Stomach (tissue), 9 donors: ENCODE results near the gene FBXL5. TPM values are rescaled to one million over a fixed set of nuclear protein-coding genes. Genes with fewer than 3 reads are reported as not detected.

ENCODE experiments used
- DNase-seq, 2 donors: peaks; one replicate each; pipeline versions ENCODE4 v3.0.0 to v3.0.0-alpha.2; 2013 to 2019
- H3K27ac ChIP-seq, 5 donors: fragments of 200-600 bp in 4 of 5; sonication (generic) in 4 of 5; one replicate each; pipeline ENCODE4 v1.5.1; 2013 to 2019; ENCODE audit warnings: mild to moderate bottlenecking in 1 of 5, moderate library complexity in 1 of 5
- H3K27me3 ChIP-seq, 3 donors: fragments of 200-600 bp; sonication (generic); one replicate each; pipeline ENCODE4 v1.5.1; 2017 to 2019; ENCODE audit warnings: mixed run types in 1 of 3
- H3K36me3 ChIP-seq, 4 donors: fragments of 200-600 bp; sonication (generic); 1 replicate in 3 of 4; 2 replicates in 1 of 4; pipeline ENCODE4 v1.5.1; 2016 to 2019
- H3K4me1 ChIP-seq, 4 donors: fragments of 200-600 bp; sonication (generic); one replicate each; pipeline ENCODE4 v1.5.1; 2016 to 2019
- H3K4me3 ChIP-seq, 4 donors: fragments of 200-600 bp; sonication (generic) in 3 of 4; one replicate each; pipeline ENCODE4 v1.5.1; 2016 to 2019; ENCODE audit warnings: mild to moderate bottlenecking in 1 of 4
- H3K9me3 ChIP-seq, 4 donors: fragments of 200-600 bp; sonication (generic); one replicate each; pipeline ENCODE4 v1.5.1; 2016 to 2019
- EP300 ChIP-seq: sonication (generic); formaldehyde crosslinking; IDR thresholded peaks from one replicate; pipeline ENCODE4 v1.6.1; 2017; ENCODE audit warnings: antibody characterized with exemption
- POLR2A ChIP-seq, 4 donors: fragments of 450-650 bp; IDR thresholded peaks; one replicate each; pipeline ENCODE4 v1.6.1; 2016; ENCODE audit warnings: antibody characterized with exemption in 4 of 4, control low read depth in 2 of 4, mild to moderate bottlenecking in 1 of 4, moderate library complexity in 1 of 4
- POLR2AphosphoS5 ChIP-seq, 3 donors: sonication (generic); formaldehyde crosslinking; IDR thresholded peaks; one replicate each; pipeline ENCODE4 v1.6.1; 2016; ENCODE audit warnings: antibody characterized with exemption in 3 of 3
- WGBS, 5 donors: extraction: QIAGEN DNeasy Blood & Tissue Kit in 3 of 5; methylation state at CpG; one replicate each; pipeline versions ENCODE4 v1.1.5 to v1.1.7; 2013 to 2018; 5-methylcytosine and 5-hydroxymethylcytosine counted together
- intact Hi-C: fragments of 100-400 bp; cut with DNase I; formaldehyde crosslinking; loops from one replicate; pipeline ENCODE4 v1.15.1; 2023; ENCODE audit warnings: low total_unique reads
- polyA plus RNA-seq, 3 donors: library from polyadenylated mRNA; stranded (reverse); fragments of 200-250 nt; gene quantifications; one replicate each; pipeline ENCODE4 v1.2.3, GENCODE V29; 2013
- total RNA-seq, 5 donors: library from RNA; depleted of rRNA; stranded (reverse); fragments of >200 nt; gene quantifications; one replicate each; pipeline versions ENCODE4 v1.1.0 to v1.2.3, GENCODE V29; 2014 to 2016
- TF ChIP-seq, protein P1 (sequence below), 7 experiments: fragments of 450-650 bp in 4 of 7; fragments of 200-600 bp in 3 of 7; sonication (generic) in 3 of 7; IDR thresholded peaks; one replicate each; pipeline ENCODE4 v1.5.1; 2016 to 2019; ENCODE audit warnings: antibody characterized with exemption in 7 of 7, control low read depth in 2 of 7, mild to moderate bottlenecking in 1 of 7
- donor health status: healthy with polysubstance abuse.
- donor health status: Bipolar disorder and iron deficiency.
- donor health status: healthy.

Gene FBXL5
- total and polyA plus RNA-seq, 8 donors: 15.6 to 196 (median 76.9) TPM

DNA sequence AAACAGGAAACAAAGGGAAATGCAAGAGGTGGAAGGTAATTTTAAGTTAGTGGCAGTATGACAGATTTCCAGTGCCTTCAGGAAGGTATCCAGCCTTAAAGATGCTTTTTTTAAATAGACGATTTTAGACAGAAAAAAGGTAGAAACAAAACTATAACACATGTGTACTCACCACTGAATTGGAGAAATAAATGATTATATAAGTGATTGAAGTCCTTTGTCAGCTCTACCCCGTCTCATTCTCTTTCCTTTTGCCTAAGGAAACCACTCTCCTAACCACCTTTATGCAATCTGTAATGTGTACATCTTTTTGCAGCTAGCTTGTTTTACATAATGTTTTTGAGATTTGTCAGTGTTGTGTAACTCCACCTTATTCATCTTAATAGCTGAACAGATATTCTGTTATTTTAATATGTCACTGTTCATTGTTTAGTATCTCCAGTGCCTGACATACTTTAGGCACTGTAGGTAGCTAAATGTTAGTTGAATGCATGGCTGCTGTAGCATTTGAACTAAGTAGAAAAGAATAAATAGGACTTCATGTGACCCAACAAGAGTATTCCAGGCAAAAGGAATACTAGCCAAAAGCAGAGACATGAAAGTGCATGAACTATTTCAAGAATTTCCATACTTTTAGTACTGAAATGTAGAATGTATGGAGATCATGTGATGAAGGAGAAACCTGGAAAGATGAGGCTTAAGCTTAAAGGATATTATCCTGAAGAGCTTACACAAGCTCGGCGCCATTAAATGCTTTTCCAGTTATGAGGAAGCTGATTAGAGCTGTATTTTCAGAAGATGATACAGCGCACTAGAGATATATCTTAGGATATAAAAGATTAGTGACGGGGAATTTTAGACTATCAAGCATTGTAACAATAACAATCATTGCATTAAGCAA, 27.3 kb upstream of the FBXL5 start:
- Histone ChIP-seq H3K4me3 (peak overlapping the region; percentile 64 to 78 (median 70)), H3K27ac (peak overlapping the region in 4 of 5 donors; percentile 89 to 96 (median 93)), H3K27me3 (no peaks in the 10 kb centered on the region), H3K9me3 (no peaks in the 10 kb centered on the region), H3K4me1 (peaks cover 0 to 62% (median 28%) of the 10 kb centered on the region in 4 donors), H3K36me3 (peaks cover 7 to 18% (median 15%) of the 10 kb centered on the region in 4 donors)
- intact Hi-C loops: no loop called here
- no peak for DNase-seq
- 26 to 47% (median 39%) methylated on average over 6 of the region's 6 CpGs for WGBS, 5 donors
- TF ChIP-seq, protein P1, sequence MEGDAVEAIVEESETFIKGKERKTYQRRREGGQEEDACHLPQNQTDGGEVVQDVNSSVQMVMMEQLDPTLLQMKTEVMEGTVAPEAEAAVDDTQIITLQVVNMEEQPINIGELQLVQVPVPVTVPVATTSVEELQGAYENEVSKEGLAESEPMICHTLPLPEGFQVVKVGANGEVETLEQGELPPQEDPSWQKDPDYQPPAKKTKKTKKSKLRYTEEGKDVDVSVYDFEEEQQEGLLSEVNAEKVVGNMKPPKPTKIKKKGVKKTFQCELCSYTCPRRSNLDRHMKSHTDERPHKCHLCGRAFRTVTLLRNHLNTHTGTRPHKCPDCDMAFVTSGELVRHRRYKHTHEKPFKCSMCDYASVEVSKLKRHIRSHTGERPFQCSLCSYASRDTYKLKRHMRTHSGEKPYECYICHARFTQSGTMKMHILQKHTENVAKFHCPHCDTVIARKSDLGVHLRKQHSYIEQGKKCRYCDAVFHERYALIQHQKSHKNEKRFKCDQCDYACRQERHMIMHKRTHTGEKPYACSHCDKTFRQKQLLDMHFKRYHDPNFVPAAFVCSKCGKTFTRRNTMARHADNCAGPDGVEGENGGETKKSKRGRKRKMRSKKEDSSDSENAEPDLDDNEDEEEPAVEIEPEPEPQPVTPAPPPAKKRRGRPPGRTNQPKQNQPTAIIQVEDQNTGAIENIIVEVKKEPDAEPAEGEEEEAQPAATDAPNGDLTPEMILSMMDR (IDR thresholded peaks at IDR 0.05): no peak
- TF ChIP-seq POLR2A (IDR thresholded peaks at IDR 0.05): no peak
- no peak for TF ChIP-seq EP300
- no peak for TF ChIP-seq POLR2AphosphoS5 (IDR thresholded peaks at IDR 0.05)

DNA sequence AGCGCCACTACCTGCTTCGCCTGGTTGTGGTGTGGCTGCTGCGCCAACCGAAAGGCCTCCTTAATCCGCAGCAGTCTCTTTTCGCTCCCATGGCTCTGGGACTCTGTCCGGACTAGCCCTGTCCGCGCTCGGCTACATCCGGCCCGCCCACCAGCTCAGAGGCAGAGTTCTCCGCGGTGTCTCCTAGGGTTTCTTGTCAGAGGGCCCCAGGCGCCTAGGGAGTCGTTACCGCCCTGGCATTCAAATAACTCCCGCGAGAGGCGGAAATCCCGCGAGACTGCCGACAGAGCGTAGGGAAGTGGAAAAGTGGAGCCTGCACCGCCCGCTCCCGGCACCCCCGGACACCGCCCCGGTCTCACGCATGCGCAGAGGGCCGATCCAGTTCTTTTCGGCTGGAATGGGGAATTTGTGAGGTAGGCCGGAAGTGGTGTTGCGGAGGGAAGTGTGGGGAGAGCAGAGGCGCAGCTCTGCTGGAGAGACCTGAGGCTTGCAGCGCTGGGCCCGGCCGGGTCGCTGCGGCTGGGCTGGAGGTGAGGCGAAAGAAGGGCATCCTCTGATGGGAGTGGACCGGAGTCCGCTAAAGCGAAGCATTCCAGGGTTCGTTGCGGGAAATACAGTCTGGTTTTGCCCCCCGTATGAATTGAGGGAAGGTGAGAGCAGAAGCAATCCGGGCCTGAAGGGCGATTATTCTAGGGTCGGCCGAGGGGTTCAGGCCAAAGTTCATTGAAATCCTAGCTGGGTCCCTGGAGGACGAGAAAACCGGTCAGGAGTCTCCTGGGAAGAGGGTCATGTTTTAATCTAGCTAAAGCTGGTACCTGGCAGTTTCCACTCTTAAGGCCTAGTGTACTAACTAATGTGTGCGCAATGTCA, 26.4 kb upstream of the FBXL5 start, which contains the start of gene FAM200B:
TSS of gene FAM200B (plus strand) at position 456 of the 870 bp plus-strand sequence. CDS start 5,151 bp downstream, outside the sequence.
- intact Hi-C loops: no loop called here
- peak within 1 kb of the TSS; percentile 64 to 78 (median 70) for H3K4me3 ChIP-seq
- H3K4me1 ChIP-seq: peaks cover 0 to 68% (median 28%) of the 10 kb centered on the region in 4 donors
- peak within 1 kb of the TSS; percentile 87 to 96 (median 92) for H3K27ac ChIP-seq
- no peaks in the 10 kb centered on the region for H3K9me3 ChIP-seq
- WGBS, 5 donors: 0 to 1% (median 0%) methylated on average over 32 to 56 of the region's 56 CpGs
- peak; percentile 99 to 100 for DNase-seq
- peaks cover 7 to 9% (median 8%) of the 10 kb centered on the region in 4 donors for H3K36me3 ChIP-seq
- peak in 2 of 4 donors; percentile 62 to 73 for TF ChIP-seq POLR2A (IDR thresholded peaks at IDR 0.05)
- peak; percentile 84 to 96 (median 94) for TF ChIP-seq POLR2AphosphoS5 (IDR thresholded peaks at IDR 0.05)
- TF ChIP-seq EP300: no peak
- TF ChIP-seq, protein P1 (IDR thresholded peaks at IDR 0.05): peak in 2 of 7 experiments; percentile 13 to 38
- no peaks in the 10 kb centered on the region for H3K27me3 ChIP-seq

DNA sequence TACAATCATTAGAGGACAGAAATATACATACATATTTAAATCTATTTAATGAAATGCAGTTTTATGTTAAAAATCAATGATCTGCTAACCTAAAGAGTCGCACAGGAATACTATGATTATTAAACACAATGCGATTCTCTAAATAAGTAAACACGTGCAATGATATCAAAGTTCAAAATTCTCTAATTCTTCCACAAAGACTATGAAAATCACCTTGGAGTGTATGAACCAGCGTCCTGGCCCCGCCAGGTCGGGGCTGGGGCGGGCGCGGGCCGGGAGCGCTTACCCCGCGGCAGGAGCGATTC, 25.9 kb upstream of the FBXL5 start:
- no peaks in the 10 kb centered on the region for H3K27me3 ChIP-seq
- intact Hi-C loops: no loop called here
- H3K27ac ChIP-seq: peak overlapping the region; percentile 87 to 96 (median 92)
- H3K4me3 ChIP-seq: peak overlapping the region; percentile 64 to 78 (median 70)
- TF ChIP-seq POLR2AphosphoS5 (IDR thresholded peaks at IDR 0.05): no peak
- no peak for TF ChIP-seq EP300
- no peak for TF ChIP-seq POLR2A (IDR thresholded peaks at IDR 0.05)
- TF ChIP-seq, protein P1 (IDR thresholded peaks at IDR 0.05): no peak
- H3K36me3 ChIP-seq: peaks cover under 1 to 3% (median 2%) of the 10 kb centered on the region in 4 donors
- no peak for DNase-seq
- H3K4me1 ChIP-seq: peaks cover 0 to 68% (median 28%) of the 10 kb centered on the region in 4 donors
- H3K9me3 ChIP-seq: no peaks in the 10 kb centered on the region
- 1 to 4% (median 1%) methylated on average over 5 to 14 of the region's 14 CpGs for WGBS, 5 donors

DNA sequence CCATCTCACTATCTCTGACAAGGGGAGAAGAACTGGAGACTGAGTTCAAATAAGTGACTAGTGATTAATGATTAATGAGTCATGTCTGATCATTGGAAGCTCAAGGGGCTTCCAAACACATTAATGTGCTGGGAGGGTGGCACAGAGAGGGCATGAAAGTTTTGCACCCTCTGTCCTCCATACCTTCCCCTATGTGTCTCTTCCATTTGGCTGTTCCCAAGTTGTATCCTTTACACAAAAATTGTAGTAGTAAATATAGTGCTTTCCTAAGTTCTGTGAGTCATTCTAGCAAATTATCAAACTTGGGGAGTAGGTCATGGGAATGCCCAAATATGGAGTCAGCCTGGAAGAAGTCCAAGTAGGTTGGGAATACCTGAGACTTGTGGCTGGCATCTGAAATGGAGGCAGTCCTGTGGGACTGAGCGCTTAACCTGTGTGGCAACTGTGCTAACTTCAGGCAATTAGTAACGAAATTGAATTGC, 22.4 kb upstream of the FBXL5 start:
- Histone ChIP-seq H3K9me3 (no peaks in the 10 kb centered on the region), H3K4me1 (peaks cover 0 to 38% (median 12%) of the 10 kb centered on the region in 4 donors), H3K27me3 (no peaks in the 10 kb centered on the region), H3K4me3 (no peak overlapping the region), H3K27ac (peak overlapping the region in 3 of 5 donors; percentile 1 to 72 (median 24)), H3K36me3 (no peaks in the 10 kb centered on the region)
- 37 to 66% (median 51%) methylated on average over 2 of the region's 2 CpGs for WGBS, 5 donors
- DNase-seq: peak; percentile 36 to 92
- intact Hi-C loops: no loop called here
- peak in 1 of 3 donors; percentile 21 for TF ChIP-seq POLR2AphosphoS5 (IDR thresholded peaks at IDR 0.05)
- TF ChIP-seq, protein P1 (IDR thresholded peaks at IDR 0.05): no peak
